Fibroblast of gingiva (primary cell): ENCODE data around the gene ESAM.
A peak's percentile ranks its signal among the peaks of the same experiment; 100 is the strongest.

Experiments
- DNase-seq: peaks from one replicate; pipeline ENCODE4 v3.0.0-alpha.2; 2011; ENCODE audit warnings: low read depth

Gene ESAM, protein sequence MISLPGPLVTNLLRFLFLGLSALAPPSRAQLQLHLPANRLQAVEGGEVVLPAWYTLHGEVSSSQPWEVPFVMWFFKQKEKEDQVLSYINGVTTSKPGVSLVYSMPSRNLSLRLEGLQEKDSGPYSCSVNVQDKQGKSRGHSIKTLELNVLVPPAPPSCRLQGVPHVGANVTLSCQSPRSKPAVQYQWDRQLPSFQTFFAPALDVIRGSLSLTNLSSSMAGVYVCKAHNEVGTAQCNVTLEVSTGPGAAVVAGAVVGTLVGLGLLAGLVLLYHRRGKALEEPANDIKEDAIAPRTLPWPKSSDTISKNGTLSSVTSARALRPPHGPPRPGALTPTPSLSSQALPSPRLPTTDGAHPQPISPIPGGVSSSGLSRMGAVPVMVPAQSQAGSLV

GRCh38 chr11:124762105-124762623, at the start of gene ESAM:
TSS of gene ESAM (minus strand) at chr11:124762290. CDS start at chr11:124762154, 136 bp downstream.
- DNase-seq: no peak

- DNase-seq: no peak
Measured at GRCh38 chr11:124811399-124812125, 49.5 kb upstream of the ESAM start.

DNA sequence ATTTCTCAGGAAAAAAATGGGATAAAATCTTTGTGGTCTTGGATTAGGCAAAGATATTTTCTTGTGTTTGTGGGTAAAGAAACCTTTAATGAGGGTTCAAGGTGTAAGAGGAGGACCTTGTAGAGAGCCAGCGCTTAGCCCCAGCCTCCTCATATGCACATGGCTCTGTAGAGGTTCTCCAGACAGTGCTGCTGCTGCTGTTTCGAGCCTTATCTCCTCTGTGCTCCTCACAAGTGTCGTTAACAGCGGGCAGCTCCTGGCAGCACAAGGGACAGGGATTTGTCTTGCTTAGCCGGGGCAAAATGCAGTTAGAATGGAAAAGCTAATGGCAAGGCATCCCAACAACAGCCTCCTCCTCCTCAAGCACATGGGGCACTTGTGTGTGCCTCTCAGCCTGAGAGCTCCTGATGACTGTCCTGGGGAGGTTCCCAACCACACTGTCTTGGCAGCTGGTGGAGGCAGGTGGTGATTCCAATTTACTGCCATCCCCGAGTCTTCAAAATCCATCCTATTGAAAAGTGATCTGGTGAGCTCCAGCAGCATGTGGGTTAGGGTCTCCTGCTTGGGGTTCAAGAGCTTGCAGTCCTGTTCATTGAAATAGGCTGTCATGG, 45.7 kb upstream of the ESAM start:
- DNase-seq: no peak

DNA sequence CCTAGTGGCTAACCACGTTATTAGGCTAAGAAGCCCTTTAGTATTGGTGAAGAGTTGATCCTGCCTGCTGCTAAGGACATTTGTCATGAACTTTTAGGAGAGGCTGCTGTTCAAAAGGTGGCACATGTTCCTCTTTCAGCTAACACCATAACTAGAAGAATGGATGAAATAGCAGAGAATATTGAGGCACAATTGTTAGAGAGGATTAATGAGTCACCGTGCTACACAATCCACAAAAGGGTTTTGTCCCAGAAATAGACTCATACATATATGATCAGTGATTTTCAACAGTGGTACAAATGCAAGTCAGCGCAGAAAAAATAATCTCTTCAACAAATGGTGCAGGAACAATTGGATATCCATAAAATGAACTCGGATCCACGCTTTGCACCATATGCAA, 45.1 kb upstream of the ESAM start:
- no peak for DNase-seq

- DNase-seq: no peak
Measured at GRCh38 chr11:124804884-124805283, 42.8 kb upstream of the ESAM start.

GRCh38 chr11:124801636-124802312, 39.7 kb upstream of the ESAM start:
- peak; percentile 65 for DNase-seq

DNA sequence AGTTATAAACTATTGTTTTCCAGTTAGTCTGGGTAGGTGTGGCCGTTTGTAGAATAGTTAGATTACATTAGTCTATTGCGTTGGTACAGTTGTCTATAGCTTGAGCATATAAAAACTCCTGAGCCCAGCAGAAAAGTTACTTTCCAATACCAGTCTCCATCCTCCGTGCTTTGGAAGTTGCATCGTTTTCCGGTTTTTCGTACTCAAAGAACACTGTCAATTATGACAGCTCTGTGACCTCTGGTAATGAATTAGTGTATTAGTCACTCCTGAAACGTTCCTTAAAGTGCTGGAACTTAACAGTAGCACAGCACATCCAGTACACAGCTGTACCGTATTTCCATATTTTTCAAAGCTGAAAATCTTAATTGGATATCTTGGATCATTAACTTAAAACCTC, 38.9 kb upstream of the ESAM start:
- DNase-seq: no peak

DNA sequence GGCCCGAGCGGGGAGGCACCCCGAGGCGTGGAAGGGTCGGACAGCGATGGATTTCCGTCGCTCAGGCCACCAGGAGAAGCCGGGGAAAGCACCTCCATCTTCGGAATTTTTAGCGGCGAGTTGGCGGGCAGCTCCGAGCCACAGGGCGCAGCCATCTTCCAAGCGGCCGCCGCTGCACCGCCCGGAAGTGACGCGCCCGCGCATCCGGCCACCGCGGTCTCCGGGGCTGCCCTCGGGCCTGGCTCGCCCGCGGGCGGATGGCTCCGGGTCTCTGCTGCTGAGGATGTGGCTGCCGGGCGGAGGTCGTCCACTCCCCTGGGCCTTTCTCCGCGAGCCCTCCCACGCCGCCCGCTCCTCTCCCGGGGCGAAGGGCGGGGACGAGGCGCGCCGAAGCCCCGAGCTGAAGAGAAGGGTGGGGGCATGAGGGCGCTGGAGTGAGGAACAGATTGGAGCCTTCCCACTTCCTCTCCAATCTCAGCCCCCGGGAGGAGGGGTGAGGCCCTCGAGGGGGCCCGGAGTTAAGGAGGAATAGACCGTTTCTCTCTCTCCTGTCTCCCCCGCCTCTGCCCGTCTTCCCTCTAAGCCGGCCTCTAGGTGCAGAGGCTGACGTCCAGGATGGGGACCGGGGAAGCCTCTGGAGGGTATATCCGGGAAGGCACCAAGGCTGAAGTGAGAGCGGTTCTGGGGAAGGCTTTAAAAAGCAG, 38.3 kb upstream of the ESAM start, which contains the start of gene MSANTD2:
TSS of gene MSANTD2 (minus strand) at position 181 of the 704 bp plus-strand sequence. CDS start at position 155, 26 bp downstream.
- DNase-seq: peak; percentile 74

- DNase-seq: no peak
Measured at GRCh38 chr11:124799348-124800225, 37.5 kb upstream of the ESAM start.

- peak; percentile 67 for DNase-seq
Measured at GRCh38 chr11:124798991-124799347, 36.9 kb upstream of the ESAM start.

DNA sequence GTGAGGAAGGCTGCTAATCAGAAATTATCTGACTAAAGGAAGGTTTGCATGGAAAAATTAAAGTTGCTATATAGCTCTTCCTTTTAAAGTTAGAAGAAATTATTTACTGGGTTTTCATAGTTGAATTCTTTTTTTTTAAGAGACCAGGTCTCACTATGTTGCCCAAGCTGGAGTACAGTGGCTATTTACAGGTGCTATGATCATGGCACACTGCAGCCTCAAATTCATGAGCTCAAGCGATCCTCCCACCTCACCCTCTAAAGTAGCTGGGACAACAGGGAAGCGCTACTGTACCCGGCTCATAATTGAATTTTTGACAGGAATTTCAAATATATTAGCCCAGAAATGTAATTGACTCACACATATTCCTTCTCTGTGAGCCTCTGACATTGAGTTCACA, 34.2 kb upstream of the ESAM start:
- DNase-seq: no peak

- peak; percentile 36 for DNase-seq
Measured at GRCh38 chr11:124793466-124794278, 31.6 kb upstream of the ESAM start.

GRCh38 chr11:124791626-124792341, 29.7 kb upstream of the ESAM start:
- DNase-seq: peak; percentile 63

- DNase-seq: no peak
Measured at GRCh38 chr11:124788521-124788920, 26.4 kb upstream of the ESAM start.

DNA sequence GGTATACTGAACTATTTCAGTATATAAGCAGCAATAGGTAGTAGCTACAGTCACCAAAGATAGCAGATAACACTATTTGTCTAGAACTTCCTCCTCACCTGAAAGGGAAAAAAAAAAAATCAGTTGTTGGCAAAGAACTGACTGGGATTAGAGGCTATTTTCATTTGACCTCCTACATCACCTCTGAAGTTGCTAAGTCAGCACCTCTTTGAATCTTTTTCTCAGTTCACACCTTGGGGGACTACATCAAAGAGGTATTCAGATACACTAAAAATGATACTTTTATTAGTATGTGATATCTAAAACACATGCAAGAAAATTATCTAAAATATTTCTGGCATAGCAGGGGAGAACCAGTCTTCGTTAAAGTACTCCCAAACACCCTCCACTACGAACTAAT, 22.0 kb upstream of the ESAM start:
- no peak for DNase-seq

GRCh38 chr11:124783002-124783401, 20.9 kb upstream of the ESAM start:
- DNase-seq: no peak

- DNase-seq: no peak
Measured at GRCh38 chr11:124779568-124779967, 17.5 kb upstream of the ESAM start.

- no peak for DNase-seq
Measured at GRCh38 chr11:124778281-124778680, 16.2 kb upstream of the ESAM start.
